ENCODE data around the gene USP7. TPM values are rescaled to one million over a fixed set of nuclear protein-coding genes. Genes with fewer than 3 reads are reported as not detected.

USP7 gene
- polyA plus RNA-seq, 1 donor (not counting 4 experiments of a cell fraction or from before 2014, with no cell fraction given): 63.4 TPM

GRCh38 chr16:8975039-8975438 is 11.3 kb upstream of the USP7 start:
- no peaks in the 10 kb centered on the region for H3K79me2 ChIP-seq (ENCODE audit: control insufficient read depth, insufficient read depth, low read length)
- no peak overlapping the region for H3K9ac ChIP-seq (ENCODE audit: control insufficient read depth, extremely low read depth, insufficient read depth, low read length)
- no peaks in the 10 kb centered on the region for H3K9me3 ChIP-seq (ENCODE audit: control insufficient read depth, low read depth, low read length)
- FAIRE-seq (no peak), DNase-seq (ENCODE audit: low read depth, low spot score) (no peak)
- dilution Hi-C loops (cut with MboI; ENCODE audit: extremely low pct_ligation_motif_present, low sequenced_read_pairs): no loop called here
- H3K36me3 ChIP-seq (ENCODE audit: control insufficient read depth in 2 of 2, extremely low read depth in 1 of 2, insufficient read depth in 2 of 2, low read length in 2 of 2): no peaks in the 10 kb centered on the region
- no peak overlapping the region for H2AFZ ChIP-seq (ENCODE audit: control insufficient read depth, low read length)
- no peaks in the 10 kb centered on the region for H4K20me1 ChIP-seq (ENCODE audit: control insufficient read depth, extremely low read depth, insufficient read depth, low read length)
- no peak for TF ChIP-seq EZH2 (IDR thresholded peaks at IDR 0.05; ENCODE audit: low read length)
- TF ChIP-seq, protein P1, sequence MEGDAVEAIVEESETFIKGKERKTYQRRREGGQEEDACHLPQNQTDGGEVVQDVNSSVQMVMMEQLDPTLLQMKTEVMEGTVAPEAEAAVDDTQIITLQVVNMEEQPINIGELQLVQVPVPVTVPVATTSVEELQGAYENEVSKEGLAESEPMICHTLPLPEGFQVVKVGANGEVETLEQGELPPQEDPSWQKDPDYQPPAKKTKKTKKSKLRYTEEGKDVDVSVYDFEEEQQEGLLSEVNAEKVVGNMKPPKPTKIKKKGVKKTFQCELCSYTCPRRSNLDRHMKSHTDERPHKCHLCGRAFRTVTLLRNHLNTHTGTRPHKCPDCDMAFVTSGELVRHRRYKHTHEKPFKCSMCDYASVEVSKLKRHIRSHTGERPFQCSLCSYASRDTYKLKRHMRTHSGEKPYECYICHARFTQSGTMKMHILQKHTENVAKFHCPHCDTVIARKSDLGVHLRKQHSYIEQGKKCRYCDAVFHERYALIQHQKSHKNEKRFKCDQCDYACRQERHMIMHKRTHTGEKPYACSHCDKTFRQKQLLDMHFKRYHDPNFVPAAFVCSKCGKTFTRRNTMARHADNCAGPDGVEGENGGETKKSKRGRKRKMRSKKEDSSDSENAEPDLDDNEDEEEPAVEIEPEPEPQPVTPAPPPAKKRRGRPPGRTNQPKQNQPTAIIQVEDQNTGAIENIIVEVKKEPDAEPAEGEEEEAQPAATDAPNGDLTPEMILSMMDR (optimal IDR thresholded peaks at IDR 0.05 in 1 of 3, IDR thresholded peaks at IDR 0.05 in 1 of 3, conservative IDR thresholded peaks at IDR 0.05 in 1 of 3; ENCODE audit: extremely low read depth in 1 of 3, insufficient read depth in 2 of 3, low read length in 3 of 3): no peak
- no peak overlapping the region for H3K4me3 ChIP-seq (ENCODE audit: control insufficient read depth in 2 of 3, extremely low read depth in 1 of 3, insufficient read depth in 2 of 3, low read depth in 1 of 3, low read length in 3 of 3)
- H3K4me1 ChIP-seq (ENCODE audit: control insufficient read depth, extremely low read depth, insufficient read depth, low read length): no peaks in the 10 kb centered on the region
- H3K4me2 ChIP-seq (ENCODE audit: control insufficient read depth, extremely low read depth, insufficient read depth, low read depth, low read length): no peak overlapping the region
- no peaks in the 10 kb centered on the region for H3K27me3 ChIP-seq (ENCODE audit: control insufficient read depth, extremely low read depth, insufficient read depth, low read length)
- no peaks in the 10 kb centered on the region for H3K9me1 ChIP-seq (ENCODE audit: control insufficient read depth, extremely low read depth, insufficient read depth, low read length)
- no peak overlapping the region for H3K27ac ChIP-seq (ENCODE audit: control insufficient read depth, insufficient read depth, low read length)

GRCh38 chr16:8972843-8973586 is 9.3 kb upstream of the USP7 start:
- no peak for TF ChIP-seq EZH2 (IDR thresholded peaks at IDR 0.05; ENCODE audit: low read length)
- TF ChIP-seq, protein P1 (optimal IDR thresholded peaks at IDR 0.05 in 1 of 3, IDR thresholded peaks at IDR 0.05 in 1 of 3, conservative IDR thresholded peaks at IDR 0.05 in 1 of 3; ENCODE audit: extremely low read depth in 1 of 3, insufficient read depth in 2 of 3, low read length in 3 of 3): no peak
- no peak overlapping the region for H3K4me2 ChIP-seq (ENCODE audit: control insufficient read depth, extremely low read depth, insufficient read depth, low read depth, low read length)
- H3K36me3 ChIP-seq (ENCODE audit: control insufficient read depth in 2 of 2, extremely low read depth in 1 of 2, insufficient read depth in 2 of 2, low read length in 2 of 2): no peaks in the 10 kb centered on the region
- H3K79me2 ChIP-seq (ENCODE audit: control insufficient read depth, insufficient read depth, low read length): no peaks in the 10 kb centered on the region
- H3K9me3 ChIP-seq (ENCODE audit: control insufficient read depth, low read depth, low read length): no peaks in the 10 kb centered on the region
- no peaks in the 10 kb centered on the region for H3K9me1 ChIP-seq (ENCODE audit: control insufficient read depth, extremely low read depth, insufficient read depth, low read length)
- H3K9ac ChIP-seq (ENCODE audit: control insufficient read depth, extremely low read depth, insufficient read depth, low read length): no peak overlapping the region
- H3K4me3 ChIP-seq (ENCODE audit: control insufficient read depth in 2 of 3, extremely low read depth in 1 of 3, insufficient read depth in 2 of 3, low read depth in 1 of 3, low read length in 3 of 3): no peak overlapping the region
- dilution Hi-C loops (cut with MboI; ENCODE audit: extremely low pct_ligation_motif_present, low sequenced_read_pairs): no loop called here
- H4K20me1 ChIP-seq (ENCODE audit: control insufficient read depth, extremely low read depth, insufficient read depth, low read length): no peaks in the 10 kb centered on the region
- H3K27me3 ChIP-seq (ENCODE audit: control insufficient read depth, extremely low read depth, insufficient read depth, low read length): no peaks in the 10 kb centered on the region
- FAIRE-seq: no peak
- H3K4me1 ChIP-seq (ENCODE audit: control insufficient read depth, extremely low read depth, insufficient read depth, low read length): no peaks in the 10 kb centered on the region
- no peak overlapping the region for H2AFZ ChIP-seq (ENCODE audit: control insufficient read depth, low read length)
- no peak for DNase-seq (ENCODE audit: low read depth, low spot score)
- H3K27ac ChIP-seq (ENCODE audit: control insufficient read depth, insufficient read depth, low read length): no peak overlapping the region
